ENCODE results near the gene MAP3K4. TPM values are rescaled to one million over a fixed set of nuclear protein-coding genes. Genes with fewer than 3 reads are reported as not detected.

Gene MAP3K4
- total RNA-seq, 1 donor: 31.1 TPM

- Histone ChIP-seq H3K4me3 (ENCODE audit: insufficient read depth, low read length) (no peak overlapping the region), H2AFZ (ENCODE audit: low read length) (no peak overlapping the region), H3K27ac (ENCODE audit: low read depth, low read length) (no peak overlapping the region), H3K36me3 (ENCODE audit: insufficient read depth, low read length) (no peaks in the 10 kb centered on the region), H3K4me1 (ENCODE audit: insufficient read depth, low read length) (no peaks in the 10 kb centered on the region), H3K9me3 (ENCODE audit: low read depth, low read length) (no peaks in the 10 kb centered on the region), H3K4me2 (ENCODE audit: insufficient read depth, low read length) (no peak overlapping the region), H4K20me1 (ENCODE audit: insufficient read depth, low read length) (no peaks in the 10 kb centered on the region), H3K27me3 (ENCODE audit: insufficient read depth, low read length) (peaks cover 2% of the 10 kb centered on the region), H3K79me2 (ENCODE audit: insufficient read depth, low read length) (no peaks in the 10 kb centered on the region)
- no peak for DNase-seq (ENCODE audit: insufficient read length, low spot score, missing footprints)
- no peak for TF ChIP-seq CTCF (IDR thresholded peaks at IDR 0.05; ENCODE audit: extremely low read depth, low read depth, low read length)
These were observed 30.7 kb upstream of the MAP3K4 start for GRCh38 chr6:160960839-160961238.

- H3K4me1 ChIP-seq (ENCODE audit: insufficient read depth, low read length): no peaks in the 10 kb centered on the region
- H3K4me3 ChIP-seq (ENCODE audit: insufficient read depth, low read length): no peak overlapping the region
- H3K27ac ChIP-seq (ENCODE audit: low read depth, low read length): no peak overlapping the region
- H3K79me2 ChIP-seq (ENCODE audit: insufficient read depth, low read length): no peaks in the 10 kb centered on the region
- TF ChIP-seq CTCF (IDR thresholded peaks at IDR 0.05; ENCODE audit: extremely low read depth, low read depth, low read length): no peak
- H4K20me1 ChIP-seq (ENCODE audit: insufficient read depth, low read length): no peaks in the 10 kb centered on the region
- DNase-seq (ENCODE audit: insufficient read length, low spot score, missing footprints): no peak
- no peaks in the 10 kb centered on the region for H3K36me3 ChIP-seq (ENCODE audit: insufficient read depth, low read length)
- no peak overlapping the region for H2AFZ ChIP-seq (ENCODE audit: low read length)
- no peaks in the 10 kb centered on the region for H3K9me3 ChIP-seq (ENCODE audit: low read depth, low read length)
- H3K4me2 ChIP-seq (ENCODE audit: insufficient read depth, low read length): no peak overlapping the region
- peaks cover 2% of the 10 kb centered on the region for H3K27me3 ChIP-seq (ENCODE audit: insufficient read depth, low read length)
These were observed 28.5 kb upstream of the MAP3K4 start for GRCh38 chr6:160962835-160963623.

GRCh38 chr6:160963651-160964050 lies 27.9 kb upstream of the MAP3K4 start:
- Histone ChIP-seq H3K79me2 (ENCODE audit: insufficient read depth, low read length) (no peaks in the 10 kb centered on the region), H3K4me2 (ENCODE audit: insufficient read depth, low read length) (no peak overlapping the region), H3K27ac (ENCODE audit: low read depth, low read length) (no peak overlapping the region), H3K4me3 (ENCODE audit: insufficient read depth, low read length) (no peak overlapping the region), H3K36me3 (ENCODE audit: insufficient read depth, low read length) (no peaks in the 10 kb centered on the region), H3K4me1 (ENCODE audit: insufficient read depth, low read length) (no peaks in the 10 kb centered on the region), H3K27me3 (ENCODE audit: insufficient read depth, low read length) (peaks cover 2% of the 10 kb centered on the region), H3K9me3 (ENCODE audit: low read depth, low read length) (no peaks in the 10 kb centered on the region), H2AFZ (ENCODE audit: low read length) (no peak overlapping the region), H4K20me1 (ENCODE audit: insufficient read depth, low read length) (no peaks in the 10 kb centered on the region)
- no peak for TF ChIP-seq CTCF (IDR thresholded peaks at IDR 0.05; ENCODE audit: extremely low read depth, low read depth, low read length)
- DNase-seq (ENCODE audit: insufficient read length, low spot score, missing footprints): no peak

GRCh38 chr6:160965893-160966292 lies 25.7 kb upstream of the MAP3K4 start:
- Histone ChIP-seq H3K4me2 (ENCODE audit: insufficient read depth, low read length) (no peak overlapping the region), H2AFZ (ENCODE audit: low read length) (no peak overlapping the region), H3K9me3 (ENCODE audit: low read depth, low read length) (no peaks in the 10 kb centered on the region), H3K27me3 (ENCODE audit: insufficient read depth, low read length) (peaks cover 2% of the 10 kb centered on the region), H3K27ac (ENCODE audit: low read depth, low read length) (no peak overlapping the region), H3K4me3 (ENCODE audit: insufficient read depth, low read length) (no peak overlapping the region), H3K36me3 (ENCODE audit: insufficient read depth, low read length) (no peaks in the 10 kb centered on the region), H3K79me2 (ENCODE audit: insufficient read depth, low read length) (no peaks in the 10 kb centered on the region), H4K20me1 (ENCODE audit: insufficient read depth, low read length) (no peaks in the 10 kb centered on the region), H3K4me1 (ENCODE audit: insufficient read depth, low read length) (no peaks in the 10 kb centered on the region)
- DNase-seq (ENCODE audit: insufficient read length, low spot score, missing footprints): no peak
- no peak for TF ChIP-seq CTCF (IDR thresholded peaks at IDR 0.05; ENCODE audit: extremely low read depth, low read depth, low read length)

Measured in osteoblast (primary cell).